ENCODE measurements around the gene FNDC8.

GRCh38 chr17:35155246-35155645 lies 33.8 kb downstream of the FNDC8 start:
- TF ChIP-seq, protein P1, sequence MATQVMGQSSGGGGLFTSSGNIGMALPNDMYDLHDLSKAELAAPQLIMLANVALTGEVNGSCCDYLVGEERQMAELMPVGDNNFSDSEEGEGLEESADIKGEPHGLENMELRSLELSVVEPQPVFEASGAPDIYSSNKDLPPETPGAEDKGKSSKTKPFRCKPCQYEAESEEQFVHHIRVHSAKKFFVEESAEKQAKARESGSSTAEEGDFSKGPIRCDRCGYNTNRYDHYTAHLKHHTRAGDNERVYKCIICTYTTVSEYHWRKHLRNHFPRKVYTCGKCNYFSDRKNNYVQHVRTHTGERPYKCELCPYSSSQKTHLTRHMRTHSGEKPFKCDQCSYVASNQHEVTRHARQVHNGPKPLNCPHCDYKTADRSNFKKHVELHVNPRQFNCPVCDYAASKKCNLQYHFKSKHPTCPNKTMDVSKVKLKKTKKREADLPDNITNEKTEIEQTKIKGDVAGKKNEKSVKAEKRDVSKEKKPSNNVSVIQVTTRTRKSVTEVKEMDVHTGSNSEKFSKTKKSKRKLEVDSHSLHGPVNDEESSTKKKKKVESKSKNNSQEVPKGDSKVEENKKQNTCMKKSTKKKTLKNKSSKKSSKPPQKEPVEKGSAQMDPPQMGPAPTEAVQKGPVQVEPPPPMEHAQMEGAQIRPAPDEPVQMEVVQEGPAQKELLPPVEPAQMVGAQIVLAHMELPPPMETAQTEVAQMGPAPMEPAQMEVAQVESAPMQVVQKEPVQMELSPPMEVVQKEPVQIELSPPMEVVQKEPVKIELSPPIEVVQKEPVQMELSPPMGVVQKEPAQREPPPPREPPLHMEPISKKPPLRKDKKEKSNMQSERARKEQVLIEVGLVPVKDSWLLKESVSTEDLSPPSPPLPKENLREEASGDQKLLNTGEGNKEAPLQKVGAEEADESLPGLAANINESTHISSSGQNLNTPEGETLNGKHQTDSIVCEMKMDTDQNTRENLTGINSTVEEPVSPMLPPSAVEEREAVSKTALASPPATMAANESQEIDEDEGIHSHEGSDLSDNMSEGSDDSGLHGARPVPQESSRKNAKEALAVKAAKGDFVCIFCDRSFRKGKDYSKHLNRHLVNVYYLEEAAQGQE (IDR thresholded peaks at IDR 0.05; ENCODE audit: low read depth, low read length): no peak
- TF ChIP-seq EP300 (IDR thresholded peaks at IDR 0.05; ENCODE audit: borderline replicate concordance in 1 of 2, low read depth in 1 of 2, low read length in 1 of 2) (no peak), EZH2phosphoT487 (IDR thresholded peaks at IDR 0.05; ENCODE audit: borderline replicate concordance, low read depth) (no peak), POLR2AphosphoS5 (IDR thresholded peaks at IDR 0.05; ENCODE audit: low read depth, low read length) (no peak), GABPA (IDR thresholded peaks at IDR 0.05; ENCODE audit: low read depth) (no peak), NFIC (IDR thresholded peaks at IDR 0.05; ENCODE audit: borderline replicate concordance) (no peak), ELF1 (IDR thresholded peaks at IDR 0.05) (no peak), TEAD4 (IDR thresholded peaks at IDR 0.05; ENCODE audit: borderline replicate concordance, insufficient read depth) (no peak), YY1 (IDR thresholded peaks at IDR 0.05; ENCODE audit: low read depth) (no peak), MAX (IDR thresholded peaks at IDR 0.05; ENCODE audit: low read depth) (no peak)
- TF ChIP-seq, protein P2, sequence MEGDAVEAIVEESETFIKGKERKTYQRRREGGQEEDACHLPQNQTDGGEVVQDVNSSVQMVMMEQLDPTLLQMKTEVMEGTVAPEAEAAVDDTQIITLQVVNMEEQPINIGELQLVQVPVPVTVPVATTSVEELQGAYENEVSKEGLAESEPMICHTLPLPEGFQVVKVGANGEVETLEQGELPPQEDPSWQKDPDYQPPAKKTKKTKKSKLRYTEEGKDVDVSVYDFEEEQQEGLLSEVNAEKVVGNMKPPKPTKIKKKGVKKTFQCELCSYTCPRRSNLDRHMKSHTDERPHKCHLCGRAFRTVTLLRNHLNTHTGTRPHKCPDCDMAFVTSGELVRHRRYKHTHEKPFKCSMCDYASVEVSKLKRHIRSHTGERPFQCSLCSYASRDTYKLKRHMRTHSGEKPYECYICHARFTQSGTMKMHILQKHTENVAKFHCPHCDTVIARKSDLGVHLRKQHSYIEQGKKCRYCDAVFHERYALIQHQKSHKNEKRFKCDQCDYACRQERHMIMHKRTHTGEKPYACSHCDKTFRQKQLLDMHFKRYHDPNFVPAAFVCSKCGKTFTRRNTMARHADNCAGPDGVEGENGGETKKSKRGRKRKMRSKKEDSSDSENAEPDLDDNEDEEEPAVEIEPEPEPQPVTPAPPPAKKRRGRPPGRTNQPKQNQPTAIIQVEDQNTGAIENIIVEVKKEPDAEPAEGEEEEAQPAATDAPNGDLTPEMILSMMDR (IDR thresholded peaks at IDR 0.05): no peak
- TF ChIP-seq, protein P3, sequence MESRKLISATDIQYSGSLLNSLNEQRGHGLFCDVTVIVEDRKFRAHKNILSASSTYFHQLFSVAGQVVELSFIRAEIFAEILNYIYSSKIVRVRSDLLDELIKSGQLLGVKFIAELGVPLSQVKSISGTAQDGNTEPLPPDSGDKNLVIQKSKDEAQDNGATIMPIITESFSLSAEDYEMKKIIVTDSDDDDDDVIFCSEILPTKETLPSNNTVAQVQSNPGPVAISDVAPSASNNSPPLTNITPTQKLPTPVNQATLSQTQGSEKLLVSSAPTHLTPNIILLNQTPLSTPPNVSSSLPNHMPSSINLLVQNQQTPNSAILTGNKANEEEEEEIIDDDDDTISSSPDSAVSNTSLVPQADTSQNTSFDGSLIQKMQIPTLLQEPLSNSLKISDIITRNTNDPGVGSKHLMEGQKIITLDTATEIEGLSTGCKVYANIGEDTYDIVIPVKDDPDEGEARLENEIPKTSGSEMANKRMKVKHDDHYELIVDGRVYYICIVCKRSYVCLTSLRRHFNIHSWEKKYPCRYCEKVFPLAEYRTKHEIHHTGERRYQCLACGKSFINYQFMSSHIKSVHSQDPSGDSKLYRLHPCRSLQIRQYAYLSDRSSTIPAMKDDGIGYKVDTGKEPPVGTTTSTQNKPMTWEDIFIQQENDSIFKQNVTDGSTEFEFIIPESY (IDR thresholded peaks at IDR 0.05; ENCODE audit: borderline replicate concordance, low read depth): no peak
